COLO668 (cell line): ENCODE results near the gene CCDC116.
"Not testable (repeated sequence)": the region's sequence is repeated elsewhere in the genome, so short reads cannot be mapped to it uniquely, and the experiment has no call there.

Experiments
- DNase-seq: peaks from one replicate; lab custom pipeline; 2025; ENCODE audit not compliant: unreplicated experiment; lab: John Stamatoyannopoulos, UW

The CCDC116 gene, protein sequence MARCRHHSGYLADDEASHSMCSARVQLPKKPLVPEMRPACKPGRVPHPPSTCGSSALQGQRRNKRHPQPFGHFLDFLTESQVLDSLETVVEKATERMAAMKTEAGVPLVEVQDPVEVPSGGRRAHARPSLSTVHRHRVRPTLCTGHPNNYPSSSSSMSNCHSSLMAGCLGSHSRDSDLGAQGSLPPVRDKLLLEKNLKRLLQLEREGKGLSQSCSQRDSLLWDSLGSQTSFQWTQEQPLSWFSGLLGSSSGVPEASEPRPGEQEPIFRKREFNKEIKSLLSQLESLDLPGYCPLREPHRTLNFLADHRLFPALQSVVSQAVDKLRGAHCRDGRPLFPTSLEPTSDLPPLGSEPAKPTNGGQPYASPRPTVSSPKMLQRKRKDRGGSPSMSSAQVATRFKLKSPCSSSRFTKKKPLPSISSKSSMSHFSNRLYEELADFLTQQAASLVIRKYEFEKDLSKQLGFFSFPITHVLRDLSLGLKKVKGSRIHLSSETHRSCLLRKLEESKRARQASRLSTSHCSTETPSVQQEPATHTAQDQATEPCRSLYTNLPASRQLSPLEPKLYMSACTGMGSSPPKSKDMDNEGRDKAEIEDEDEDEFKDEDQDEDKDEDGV

DNA sequence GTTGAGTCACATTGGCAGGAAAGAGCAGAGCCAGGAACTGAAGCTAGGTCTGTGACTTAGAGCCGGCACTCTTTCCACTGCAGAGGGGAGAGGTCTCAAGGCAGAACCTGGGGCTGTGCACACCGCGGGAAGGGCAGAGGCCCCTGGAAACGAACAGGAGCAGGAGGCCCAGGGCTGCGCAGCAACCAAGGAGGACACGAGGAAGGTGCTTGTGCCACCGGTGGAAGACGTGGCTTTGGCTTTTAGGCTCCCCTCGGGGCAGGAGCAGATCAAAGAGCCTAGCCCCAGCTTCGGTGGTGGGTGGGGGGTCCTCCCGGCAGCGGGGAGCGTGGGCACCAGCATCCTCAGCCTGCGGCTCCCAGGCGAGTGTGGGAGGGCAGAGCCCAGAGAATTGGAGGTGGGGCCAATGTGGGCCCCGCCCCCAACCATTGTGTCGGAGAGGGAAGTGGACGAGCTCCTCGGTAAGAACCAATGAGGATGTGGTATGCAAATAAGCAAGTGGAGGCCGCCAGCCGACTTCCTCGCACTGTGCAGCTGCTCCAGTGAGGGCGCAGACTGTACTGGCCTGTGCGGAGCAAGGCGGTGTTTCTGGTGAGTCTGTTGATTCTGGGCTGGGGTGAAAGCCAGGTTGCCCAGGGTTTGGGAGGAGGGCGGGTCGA is at the start of gene CCDC116:
CCDC116 (plus strand) TSS at position 524 of the 659 bp plus-strand sequence. CDS start 422 bp downstream, outside the sequence.
- peak; percentile 24 for DNase-seq

DNA sequence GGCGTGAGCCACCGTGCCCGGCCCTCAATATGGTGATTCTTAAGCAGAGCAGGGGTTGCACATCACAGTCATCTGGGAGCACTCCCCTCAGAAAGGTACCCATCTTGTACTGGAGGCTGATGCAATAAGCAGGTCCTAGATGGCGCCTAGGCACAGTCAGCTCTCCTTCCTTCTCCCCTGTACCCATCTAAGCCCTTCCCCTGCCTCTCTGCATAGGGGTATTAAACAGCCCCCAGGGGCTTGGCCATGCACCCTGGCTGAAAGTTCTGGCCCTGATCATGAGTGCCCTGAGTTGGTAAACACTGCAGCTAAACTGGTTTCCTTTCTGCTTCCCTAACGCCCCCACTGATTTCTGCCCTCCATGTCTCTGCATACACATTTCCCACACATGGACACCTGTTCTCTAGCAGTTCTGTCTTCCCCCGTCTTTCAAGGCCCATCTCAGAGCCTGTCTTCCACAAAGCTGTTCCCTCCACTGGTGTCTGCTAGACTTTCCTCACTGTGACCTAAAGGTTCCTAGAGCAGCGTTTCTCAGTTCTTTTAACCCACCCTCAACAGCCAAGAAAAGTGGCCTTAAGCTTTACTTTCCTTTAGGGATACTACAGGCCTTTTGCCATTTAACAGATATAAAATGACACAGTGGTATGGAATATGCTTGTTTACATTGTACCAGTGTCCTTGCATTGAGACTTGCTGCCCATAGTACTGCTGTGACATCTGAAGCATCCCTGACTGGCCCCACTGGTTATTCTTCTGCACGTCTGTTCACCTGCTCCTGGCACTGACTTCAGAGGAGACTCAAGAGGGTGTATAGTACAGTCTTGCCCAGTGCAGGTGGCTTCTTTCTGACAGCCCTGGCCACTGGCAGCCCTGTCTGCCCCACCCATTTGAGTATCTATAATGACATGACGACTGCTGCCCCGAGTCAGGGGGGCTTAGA is 49.5 kb upstream of the CCDC116 start:
- no peak for DNase-seq

DNA sequence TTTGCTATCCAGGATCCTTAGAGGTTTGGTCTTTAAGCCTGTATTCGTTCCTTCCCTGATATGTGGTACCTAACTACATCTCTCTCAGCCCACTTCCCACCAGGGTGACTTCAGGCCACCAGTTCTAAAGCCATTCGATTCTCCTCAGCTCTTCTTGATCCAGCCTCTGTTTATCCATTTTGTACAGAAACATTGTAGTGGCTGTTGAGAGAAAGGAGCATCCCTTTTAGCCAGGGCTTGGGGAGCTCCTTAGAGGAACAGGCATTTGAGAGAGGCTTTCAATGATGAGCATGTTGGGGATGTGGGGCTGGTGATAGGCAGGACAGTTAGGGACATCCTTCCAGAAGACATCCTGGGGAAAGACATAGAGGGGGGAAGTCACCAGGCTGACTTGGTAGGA is 47.2 kb upstream of the CCDC116 start:
- DNase-seq = no peak

DNA sequence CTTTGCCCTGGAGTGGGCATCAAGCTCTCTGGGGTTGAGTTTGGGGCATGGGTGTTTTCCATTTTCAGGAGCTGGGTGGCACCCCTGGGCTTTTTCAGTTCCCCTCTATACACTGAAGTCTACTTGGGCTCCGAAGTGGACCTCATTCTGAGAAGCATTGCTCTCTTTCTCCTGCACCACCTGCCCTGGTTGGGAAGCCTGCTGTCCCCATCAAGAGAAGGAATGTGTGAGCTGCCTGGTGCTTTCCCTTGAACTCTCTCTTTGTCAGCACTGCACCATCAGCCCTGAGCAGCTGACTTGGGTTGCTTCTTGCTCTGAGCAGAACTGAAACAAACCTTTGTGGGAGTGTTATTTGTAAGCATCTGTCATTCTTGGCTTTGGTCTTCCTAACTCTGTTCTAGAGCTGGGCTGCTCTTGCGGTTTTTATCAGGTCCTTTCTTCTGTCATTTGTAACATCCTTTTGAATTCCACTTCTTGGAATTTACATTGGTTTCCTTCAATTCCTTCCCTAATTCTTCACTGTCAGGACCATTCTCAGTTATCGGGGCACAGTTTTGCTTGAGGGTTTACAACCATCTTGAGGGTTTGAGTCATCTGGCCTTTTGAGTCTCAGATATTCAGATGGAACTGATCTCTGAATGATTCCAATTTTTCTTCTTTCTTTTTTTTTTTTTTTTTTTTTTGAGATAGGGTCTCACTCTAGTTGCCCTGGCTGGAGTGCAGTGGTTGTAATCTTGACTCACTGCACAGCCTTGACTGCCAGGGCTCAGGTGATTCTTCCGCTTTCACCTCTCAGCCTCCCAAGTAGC is 44.6 kb upstream of the CCDC116 start:
- no peak for DNase-seq

DNA sequence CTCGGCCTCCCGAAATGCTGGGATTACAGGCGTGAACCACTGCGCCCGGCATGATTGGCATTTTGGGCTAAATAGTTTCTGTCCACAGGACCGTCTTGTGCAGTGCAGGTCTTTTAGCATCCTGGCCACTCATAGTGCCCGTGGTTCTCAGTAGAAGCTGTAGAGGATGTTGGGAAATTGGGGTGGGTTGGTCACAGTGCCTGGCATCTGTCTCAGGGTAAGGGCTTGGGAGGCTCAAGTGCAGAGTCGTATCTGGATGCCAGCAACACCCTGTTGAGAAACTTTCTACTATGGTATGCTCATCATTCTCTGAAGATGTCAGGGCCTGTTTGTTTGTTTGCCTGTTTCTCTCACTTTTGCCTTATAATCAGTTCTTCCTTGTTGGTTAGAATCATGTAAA is 43.2 kb upstream of the CCDC116 start:
- DNase-seq = no peak

DNA sequence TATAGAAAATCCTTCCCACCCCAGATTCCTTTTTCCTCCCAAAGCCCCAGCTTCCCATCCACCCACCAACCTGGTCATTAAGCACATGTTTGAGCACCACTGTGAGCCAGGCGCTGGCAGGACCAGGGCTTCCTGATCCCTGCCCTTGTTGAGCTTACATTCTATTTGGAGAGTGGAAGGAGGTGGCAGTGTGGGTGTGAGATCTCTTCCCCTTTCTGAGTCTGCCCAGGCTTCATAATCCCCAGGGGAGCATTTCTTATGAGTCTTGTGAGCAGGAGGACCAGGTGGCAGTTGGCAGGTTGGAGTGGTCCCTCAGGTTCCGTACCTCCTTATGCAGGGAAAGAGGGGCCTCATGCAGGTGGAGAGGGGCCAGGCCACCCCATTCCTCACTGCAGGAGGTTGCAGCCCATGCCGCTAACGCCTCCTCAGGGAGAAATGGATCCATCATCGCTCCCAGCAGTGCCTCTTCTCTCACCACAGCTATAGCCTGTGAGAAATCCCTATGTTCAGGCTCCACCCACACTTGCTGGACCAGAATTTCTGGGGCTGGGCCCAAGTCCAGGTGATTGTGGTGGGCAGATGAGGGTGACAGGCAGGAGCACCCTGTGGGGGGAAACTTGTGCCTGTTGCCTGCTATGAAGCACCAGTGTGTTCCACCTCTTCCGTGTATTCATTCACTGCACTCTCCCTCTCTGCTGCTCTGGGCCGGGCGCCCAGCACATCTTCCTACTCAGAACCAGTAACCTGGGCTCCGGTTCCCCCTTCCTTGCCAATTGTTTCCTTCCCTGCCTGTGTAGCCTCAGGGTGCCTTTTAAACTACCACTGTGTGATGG is 41.5 kb upstream of the CCDC116 start:
- no peak for DNase-seq

DNA sequence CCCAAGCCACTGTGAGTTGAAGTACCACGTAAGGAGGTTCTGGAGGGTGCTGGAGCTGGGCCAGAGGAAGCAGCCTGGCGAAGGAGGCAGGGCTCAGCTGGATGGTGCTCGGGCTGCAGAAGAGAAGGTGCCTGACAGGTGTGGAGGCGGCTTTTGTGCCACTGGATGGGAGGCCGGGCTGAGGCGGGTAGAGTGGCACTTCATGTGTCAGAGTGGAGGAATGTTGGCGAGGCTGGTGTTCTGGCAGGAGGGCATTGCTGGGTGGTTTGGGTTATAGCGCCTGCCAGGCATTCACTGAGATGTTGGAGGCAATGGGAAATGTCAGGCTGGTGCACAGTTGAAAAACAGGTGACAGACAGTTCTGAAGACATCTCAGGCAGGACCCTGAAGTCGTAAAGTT is 40.9 kb upstream of the CCDC116 start:
- DNase-seq = no peak

DNA sequence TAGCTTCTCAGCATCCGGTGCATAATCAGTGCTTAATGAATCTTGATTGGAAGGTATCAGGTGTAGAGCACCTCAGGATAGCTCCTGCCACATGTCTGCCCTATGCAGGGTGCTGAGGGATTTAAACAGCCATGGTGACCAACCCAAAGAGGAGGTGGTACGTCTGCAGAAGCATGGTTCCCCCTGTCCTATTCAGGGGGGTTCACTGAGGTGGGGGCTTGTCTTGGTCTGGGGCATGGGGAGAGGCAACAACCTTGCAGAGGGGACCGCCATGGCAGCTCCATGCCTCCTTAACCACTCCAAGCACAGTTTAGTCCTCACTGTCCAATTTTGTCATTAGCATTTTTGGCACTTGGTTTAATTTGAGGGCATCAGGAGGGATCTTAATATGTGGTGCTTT is 40.1 kb upstream of the CCDC116 start:
- DNase-seq = no peak

DNA sequence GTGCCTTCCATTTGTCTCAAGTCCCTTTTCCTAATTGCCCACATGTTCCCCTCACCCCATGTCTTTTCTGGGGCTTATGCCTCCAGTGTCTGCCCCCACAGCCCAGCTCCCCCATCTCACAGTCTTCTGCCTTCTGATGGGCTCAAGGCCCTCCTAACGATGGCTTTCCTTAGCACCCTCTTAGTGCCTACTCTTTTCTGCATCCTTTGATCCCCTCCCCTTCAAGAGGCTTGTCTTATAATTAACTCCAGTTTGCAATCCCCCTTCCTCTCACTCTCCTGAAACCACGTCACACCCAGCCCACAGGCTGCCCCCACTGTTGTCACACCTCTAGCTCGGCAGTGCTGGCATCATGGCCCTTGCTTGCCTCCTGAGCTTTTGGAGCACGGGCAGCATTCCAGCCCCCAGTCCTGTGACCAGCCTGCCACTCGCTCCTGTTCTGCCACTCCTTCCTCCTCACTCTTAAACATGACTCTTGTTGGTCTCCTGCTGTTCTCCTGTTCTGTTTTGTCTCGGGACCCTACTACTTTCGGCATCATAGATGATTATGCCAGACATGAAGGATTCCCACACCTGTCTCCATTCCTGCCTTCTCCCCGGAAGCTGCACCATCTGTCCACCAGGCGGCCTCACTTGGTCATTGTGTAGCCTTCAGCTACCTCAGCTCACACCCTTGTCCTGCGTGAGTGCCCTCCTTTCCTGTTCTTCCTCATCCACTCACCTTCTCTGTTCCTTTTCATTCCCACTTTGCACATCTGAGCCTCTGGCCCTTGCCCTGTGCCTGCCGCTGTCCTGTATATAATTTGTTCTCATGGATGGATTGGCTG is 38.9 kb upstream of the CCDC116 start:
- peak; percentile 21 for DNase-seq

DNA sequence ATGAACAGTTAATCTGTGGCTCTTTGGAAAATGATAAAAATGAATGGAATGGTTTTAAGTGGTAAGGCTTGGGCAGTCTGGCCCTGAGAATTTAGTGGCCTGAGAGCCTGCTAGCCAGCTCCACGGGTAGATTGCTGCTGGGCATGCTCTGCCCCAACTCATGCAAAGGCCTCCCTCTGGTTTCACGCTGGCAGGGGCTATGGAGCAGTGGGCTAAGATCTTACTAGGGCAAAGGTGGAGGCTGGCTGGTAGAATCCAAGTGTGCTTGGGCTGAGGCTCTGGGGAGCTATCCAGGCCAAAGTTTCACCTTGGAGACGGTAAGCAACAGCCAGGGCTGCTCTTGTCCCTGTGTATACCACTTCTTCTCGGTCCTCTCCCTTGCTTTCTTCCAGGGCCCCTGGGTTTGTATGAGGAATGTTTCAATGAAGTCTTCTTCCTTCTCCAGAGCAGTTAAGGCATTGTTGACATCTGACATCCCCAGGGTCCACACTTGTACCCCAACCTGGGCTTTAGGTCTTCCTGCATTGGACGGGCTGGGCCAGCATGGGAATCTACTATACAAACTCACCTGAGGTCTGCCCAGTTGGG is 37.6 kb upstream of the CCDC116 start:
- no peak for DNase-seq

DNA sequence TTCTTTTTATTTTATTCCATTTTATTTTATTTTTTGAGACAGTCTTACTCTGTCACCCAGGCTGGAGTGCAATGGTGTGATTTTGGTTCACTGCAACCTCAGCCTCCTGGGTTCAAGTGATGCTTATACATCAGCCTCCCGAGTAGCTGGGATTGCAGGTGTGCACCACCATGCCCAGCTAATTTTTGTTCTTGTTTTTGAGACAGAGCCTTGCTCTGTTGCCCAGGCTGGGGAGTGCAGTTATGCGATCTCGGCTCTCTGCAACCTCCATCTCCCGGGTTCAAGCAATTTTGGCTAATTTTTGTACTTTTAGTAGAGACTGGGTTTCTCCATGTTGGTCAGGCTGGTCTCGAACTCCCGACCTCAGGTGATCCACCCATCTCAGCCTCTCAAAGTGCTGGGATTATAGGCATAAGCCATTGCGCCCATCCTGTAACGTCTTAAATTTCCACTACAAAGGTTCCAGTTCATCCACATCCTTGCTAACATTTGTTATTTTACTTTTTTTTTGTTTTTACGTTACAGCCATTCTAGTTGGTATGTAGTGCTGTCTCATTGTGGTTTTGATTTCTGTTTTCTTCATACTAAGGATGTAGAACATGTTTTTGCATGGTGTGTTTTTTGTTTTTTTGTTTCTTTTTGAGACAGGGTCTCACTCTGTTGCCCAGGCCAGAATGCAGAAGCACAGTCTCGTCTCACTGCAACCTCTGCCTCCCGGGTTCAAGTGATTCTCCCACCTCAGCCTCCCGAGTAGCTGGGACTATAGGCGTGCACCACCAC is 36.0 kb upstream of the CCDC116 start:
- not testable (repeated sequence) for DNase-seq

DNA sequence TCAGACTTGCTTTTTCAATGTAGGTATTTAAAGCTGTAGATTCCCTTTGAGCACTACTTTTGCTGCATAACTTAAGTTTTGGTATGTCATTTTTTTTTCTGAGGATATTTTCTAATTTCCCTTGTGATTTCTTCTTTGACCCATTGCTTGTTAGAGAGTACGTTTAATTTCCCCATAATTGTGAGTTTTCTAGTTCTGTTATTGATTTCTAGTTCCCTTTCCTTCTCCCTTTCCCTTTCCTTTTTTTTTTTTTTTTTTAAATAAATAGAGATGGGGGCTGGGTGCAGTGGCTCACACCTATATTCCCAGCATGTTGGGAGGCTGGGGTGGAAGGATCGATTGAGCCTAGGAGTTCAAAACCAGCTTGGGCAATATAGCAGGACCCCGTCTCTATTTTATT is 34.3 kb upstream of the CCDC116 start:
- no peak for DNase-seq

DNA sequence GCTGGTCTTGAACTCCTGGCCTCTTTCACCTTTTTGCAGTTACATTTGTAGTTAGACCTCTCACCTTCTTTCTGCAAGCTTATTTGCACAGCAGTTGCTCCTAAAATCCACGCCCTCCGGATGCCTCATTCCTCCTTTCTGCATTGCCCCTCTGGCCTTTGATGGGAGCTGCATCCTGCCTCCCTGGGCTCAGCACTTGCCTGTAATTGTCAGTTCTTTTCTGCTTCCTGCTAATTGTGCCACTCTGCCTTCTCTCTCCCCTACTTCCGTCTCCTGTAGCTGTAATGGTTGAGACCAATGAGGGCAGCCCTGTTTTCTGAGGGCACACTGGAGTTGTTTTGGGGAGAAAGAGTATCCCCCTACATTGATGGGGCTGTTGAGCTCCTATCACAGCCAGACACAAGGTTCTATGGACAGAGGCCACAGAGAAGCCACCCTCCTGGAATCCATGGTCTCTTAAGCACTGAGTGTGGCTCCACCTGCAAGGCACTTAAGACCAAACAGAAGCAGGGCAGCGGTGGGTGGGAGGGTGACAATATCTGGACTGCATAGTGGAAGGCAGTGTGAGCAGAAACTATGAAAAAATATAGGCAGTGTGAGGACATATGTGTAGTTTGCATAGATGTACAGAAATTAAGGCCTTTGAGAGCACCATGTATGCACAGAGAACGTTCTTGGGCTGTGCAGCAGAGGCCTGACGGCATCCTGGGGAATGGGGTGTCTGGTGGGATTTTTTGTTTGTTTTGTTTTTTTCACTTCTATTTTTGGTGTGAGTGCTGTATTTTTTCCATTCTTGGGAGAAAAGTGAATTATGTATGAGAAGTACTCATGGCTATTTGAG is 33.3 kb upstream of the CCDC116 start:
- DNase-seq = no peak

DNA sequence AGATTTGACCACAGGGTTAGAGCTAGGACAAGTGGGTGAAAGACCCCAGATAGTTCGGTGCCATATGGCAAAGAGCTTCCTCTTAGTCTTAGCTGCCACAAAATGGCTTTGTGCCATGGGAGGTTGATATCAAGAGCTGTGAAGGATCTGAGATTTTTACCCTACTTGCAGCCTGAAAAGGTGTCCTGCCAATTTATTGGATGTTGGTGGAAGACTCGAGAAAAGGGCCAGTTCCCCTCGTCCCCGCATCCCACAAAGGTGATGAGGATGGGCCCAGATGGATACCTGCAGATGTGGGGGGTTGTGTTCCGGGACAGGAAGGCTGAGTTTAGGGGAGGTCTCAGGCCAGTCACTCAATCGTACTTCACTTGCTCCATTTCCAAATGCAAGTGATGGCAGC is 30.0 kb upstream of the CCDC116 start:
- DNase-seq = no peak

DNA sequence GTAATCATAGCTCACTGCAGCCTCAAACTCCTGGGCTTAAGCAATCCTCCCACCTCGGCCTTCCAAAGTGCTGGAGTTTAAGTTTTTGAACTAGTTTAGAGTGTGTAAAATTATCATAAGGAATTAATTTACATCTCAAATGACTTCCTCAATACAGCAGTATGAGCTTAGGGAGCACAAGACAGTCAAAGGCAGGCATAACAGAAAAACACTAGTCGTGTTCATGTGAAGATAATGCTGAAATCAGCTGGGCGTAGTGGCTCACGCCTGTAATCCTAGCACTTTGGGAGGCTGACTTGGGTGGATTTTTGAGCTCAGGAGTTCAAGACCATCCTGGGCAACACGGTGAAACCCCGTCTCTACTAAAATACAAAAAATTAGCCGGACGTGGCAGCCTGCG is 28.6 kb upstream of the CCDC116 start:
- no peak for DNase-seq

DNA sequence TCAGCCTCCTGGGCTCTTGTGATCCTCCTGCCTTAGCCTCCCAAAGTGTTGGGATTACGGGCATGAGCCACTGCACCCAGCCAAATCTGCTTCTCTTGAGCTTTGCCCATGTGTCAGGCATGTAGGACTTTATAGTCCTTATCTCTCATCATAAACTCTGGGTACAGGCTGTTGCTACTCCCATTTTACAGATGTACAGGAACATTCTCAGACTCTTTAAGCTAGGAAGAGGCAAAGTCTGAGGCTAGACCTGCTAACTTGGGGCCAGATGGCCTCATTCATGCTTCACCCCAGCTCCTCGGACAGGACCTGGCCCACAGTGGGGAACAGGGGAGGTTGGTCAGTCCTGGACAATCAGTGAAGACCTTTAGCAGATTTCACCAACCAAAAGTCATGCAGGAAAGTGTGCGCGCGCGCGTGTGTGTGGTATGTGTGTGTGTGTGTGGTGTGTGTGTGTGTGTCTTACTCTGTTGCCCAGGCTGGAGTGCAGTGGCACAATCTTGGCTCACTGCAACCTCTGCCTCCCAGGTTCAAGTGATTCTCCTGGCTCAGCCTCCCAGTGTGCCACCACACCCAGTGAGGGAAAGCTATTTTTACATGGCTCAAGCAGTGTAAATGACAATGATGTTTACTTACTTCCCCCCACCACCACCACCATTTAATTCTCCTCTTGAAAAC is 26.5 kb upstream of the CCDC116 start:
- no peak for DNase-seq
